Sigmoid colon (tissue), 7 donors: ENCODE measurements around the gene ARL8A. TPM values are rescaled to one million over a fixed set of nuclear protein-coding genes. Genes with fewer than 3 reads are reported as not detected.

Experiments
- DNase-seq: peaks from one replicate; pipeline ENCODE4 v3.0.0-alpha.2; 2019
- H3K27ac ChIP-seq, 4 donors: fragments of 200-600 bp; sonication (generic); one replicate each; pipeline ENCODE4 v1.5.1; 2016 to 2019; ENCODE audit warnings: mild to moderate bottlenecking in 1 of 4
- H3K27me3 ChIP-seq, 3 donors: fragments of 200-600 bp; sonication (generic); one replicate each; pipeline ENCODE4 v1.5.1; 2019; ENCODE audit warnings: mild to moderate bottlenecking in 1 of 3
- H3K36me3 ChIP-seq, 4 donors: fragments of 200-600 bp; sonication (generic); one replicate each; pipeline ENCODE4 v1.5.1; 2016 to 2019
- H3K4me1 ChIP-seq, 4 donors: fragments of 200-600 bp; sonication (generic); one replicate each; pipeline ENCODE4 v1.5.1; 2017 to 2019
- H3K4me3 ChIP-seq, 4 donors: fragments of 200-600 bp; sonication (generic); one replicate each; pipeline ENCODE4 v1.5.1; 2017 to 2019; ENCODE audit warnings: mild to moderate bottlenecking in 2 of 4, moderate library complexity in 1 of 4
- H3K9me3 ChIP-seq, 4 donors: fragments of 200-600 bp in 3 of 4; sonication (generic) in 3 of 4; one replicate each; pipeline versions ENCODE4 v1.5.1 to v1.6.1; 2013 to 2019
- CTCF ChIP-seq, 4 experiments: fragments of 450-650 bp in 3 of 4; fragments of 200-600 bp in 1 of 4; IDR thresholded peaks; one replicate each; pipeline ENCODE4 v1.5.1; 2016 to 2019; ENCODE audit warnings: antibody characterized with exemption in 4 of 4, mild to moderate bottlenecking in 3 of 4, moderate library complexity in 2 of 4
- EP300 ChIP-seq, 4 donors: sonication (generic); formaldehyde crosslinking; IDR thresholded peaks; one replicate each; pipeline ENCODE4 v1.6.1; 2017; ENCODE audit warnings: antibody characterized with exemption in 4 of 4
- POLR2A ChIP-seq, 2 donors: fragments of 450-650 bp; IDR thresholded peaks; one replicate each; pipeline ENCODE4 v1.6.1; 2016; ENCODE audit warnings: antibody characterized with exemption in 2 of 2, mild to moderate bottlenecking in 2 of 2, moderate library complexity in 2 of 2
- POLR2AphosphoS5 ChIP-seq, 4 donors: sonication (generic); formaldehyde crosslinking; IDR thresholded peaks; one replicate each; pipeline ENCODE4 v1.6.1; 2017; ENCODE audit warnings: antibody characterized with exemption in 4 of 4
- WGBS, 2 donors: extraction: QIAGEN DNeasy Blood & Tissue Kit; methylation state at CpG; one replicate each; pipeline ENCODE4 v1.1.7; 2013; 5-methylcytosine and 5-hydroxymethylcytosine counted together
- intact Hi-C: fragments of 100-400 bp; cut with DNase I; formaldehyde crosslinking; loops from one replicate; pipeline ENCODE4 v1.15.1; 2023
- polyA plus RNA-seq, 3 donors: library from polyadenylated mRNA; stranded (reverse); fragments of 200-250 nt; gene quantifications; one replicate each; pipeline ENCODE4 v1.2.3, GENCODE V29; 2013
- total RNA-seq, 4 donors: library from RNA; depleted of rRNA; stranded (reverse); fragments of >200 nt; gene quantifications; one replicate each; pipeline ENCODE4 v1.1.0, GENCODE V29; 2016
- donor health status: healthy with polysubstance abuse.
- donor health status: Bipolar disorder and iron deficiency.
- donor health status: healthy.

Gene ARL8A
- total and polyA plus RNA-seq, 7 donors = 13.8 to 29.0 (median 22.4) TPM

GRCh38 chr1:202189918-202190715 is 45.6 kb upstream of the ARL8A start:
- intact Hi-C loops = loop anchor here (2.0 kb wide), 1 partner anchor 529 kb away; no protein-coding TSS in a partner anchor
- whole genome bisulfite sequencing, 2 donors = 65 to 79% methylated on average over 7 of the region's 7 CpGs
- Histone ChIP-seq H3K36me3 (no peaks in the 10 kb centered on the region), H3K4me3 (no peak overlapping the region), H3K27ac (no peak overlapping the region), H3K27me3 (peaks cover 12 to 26% (median 19%) of the 10 kb centered on the region in 3 donors), H3K9me3 (no peaks in the 10 kb centered on the region), H3K4me1 (peaks cover 0 to 16% (median 9%) of the 10 kb centered on the region in 4 donors)
- TF ChIP-seq EP300 (IDR thresholded peaks at IDR 0.05) = no peak
- DNase-seq = no peak

GRCh38 chr1:202189001-202189790 is 44.7 kb upstream of the ARL8A start:
- no peaks in the 10 kb centered on the region for H3K36me3 ChIP-seq
- no peaks in the 10 kb centered on the region for H3K9me3 ChIP-seq
- peaks cover 11 to 24% (median 17%) of the 10 kb centered on the region in 3 donors for H3K27me3 ChIP-seq
- no peak for DNase-seq
- no peak overlapping the region for H3K27ac ChIP-seq
- 56 to 59% methylated on average over 20 of the region's 20 CpGs for WGBS, 2 donors
- TF ChIP-seq POLR2A (IDR thresholded peaks at IDR 0.05) = no peak
- TF ChIP-seq POLR2AphosphoS5 (IDR thresholded peaks at IDR 0.05) = no peak
- TF ChIP-seq EP300 (IDR thresholded peaks at IDR 0.05) = no peak
- TF ChIP-seq CTCF (IDR thresholded peaks at IDR 0.05) = peak in 3 of 4 experiments; percentile 45 to 91 (median 48)
- no peak overlapping the region for H3K4me3 ChIP-seq
- intact Hi-C loops = loop anchor here (2.0 kb wide), 1 partner anchor 530 kb away; no protein-coding TSS in a partner anchor
- peaks cover 0 to 20% (median 9%) of the 10 kb centered on the region in 4 donors for H3K4me1 ChIP-seq

- no peaks in the 10 kb centered on the region for H3K36me3 ChIP-seq
- no peak overlapping the region for H3K4me3 ChIP-seq
- WGBS, 2 donors = 55 to 84% methylated on average over 8 of the region's 8 CpGs
- no peak overlapping the region for H3K27ac ChIP-seq
- H3K27me3 ChIP-seq = peaks cover 0 to 22% (median 4%) of the 10 kb centered on the region in 3 donors
- DNase-seq = no peak
- intact Hi-C loops = loop anchor here (2.0 kb wide), 1 partner anchor 531 kb away; no protein-coding TSS in a partner anchor
- no peaks in the 10 kb centered on the region for H3K9me3 ChIP-seq
- TF ChIP-seq EP300 (IDR thresholded peaks at IDR 0.05) (no peak), POLR2A (IDR thresholded peaks at IDR 0.05) (no peak), CTCF (IDR thresholded peaks at IDR 0.05) (no peak), POLR2AphosphoS5 (IDR thresholded peaks at IDR 0.05) (no peak)
- peaks cover 0 to 8% (median 0%) of the 10 kb centered on the region in 4 donors for H3K4me1 ChIP-seq
Observed at GRCh38 chr1:202187697-202188407, 43.3 kb upstream of the ARL8A start.

GRCh38 chr1:202187041-202187671 is 42.6 kb upstream of the ARL8A start:
- no peaks in the 10 kb centered on the region for H3K36me3 ChIP-seq
- intact Hi-C loops = no loop called here
- H3K27me3 ChIP-seq = peaks cover 0 to 22% (median 0%) of the 10 kb centered on the region in 3 donors

More at GRCh38 chr1:202187041-202187671, 42.6 kb upstream of the ARL8A start:
- no peak for DNase-seq
- H3K4me1 ChIP-seq = peaks cover 0 to 5% (median 0%) of the 10 kb centered on the region in 4 donors
- H3K9me3 ChIP-seq = no peaks in the 10 kb centered on the region
- WGBS, 2 donors = 24 to 67% methylated on average over 8 of the region's 8 CpGs
- TF ChIP-seq EP300 (IDR thresholded peaks at IDR 0.05) = no peak
- no peak for TF ChIP-seq POLR2A (IDR thresholded peaks at IDR 0.05)
- TF ChIP-seq CTCF (IDR thresholded peaks at IDR 0.05) = no peak
- no peak for TF ChIP-seq POLR2AphosphoS5 (IDR thresholded peaks at IDR 0.05)
- no peak overlapping the region for H3K27ac ChIP-seq
- H3K4me3 ChIP-seq = no peak overlapping the region
